Stimulated activated CD8-positive, alpha-beta memory T cell treated with anti-CD3 and anti-CD28 coated beads, Interleukin-12 subunit alpha, Interleukin-12 subunit beta, amount 100 ng/mL, for 24 hours (primary cell): Measurements from ENCODE around the gene WDR27.
"Not testable (repeated sequence)": the region's sequence is repeated elsewhere in the genome, so short reads cannot be mapped to it uniquely, and the experiment has no call there.

ENCODE experiments used
- DNase-seq: peaks from one replicate; pipeline ENCODE4 v3.0.0-alpha.2; 2020; ENCODE audit errors: extremely low read depth

The WDR27 gene

DNA sequence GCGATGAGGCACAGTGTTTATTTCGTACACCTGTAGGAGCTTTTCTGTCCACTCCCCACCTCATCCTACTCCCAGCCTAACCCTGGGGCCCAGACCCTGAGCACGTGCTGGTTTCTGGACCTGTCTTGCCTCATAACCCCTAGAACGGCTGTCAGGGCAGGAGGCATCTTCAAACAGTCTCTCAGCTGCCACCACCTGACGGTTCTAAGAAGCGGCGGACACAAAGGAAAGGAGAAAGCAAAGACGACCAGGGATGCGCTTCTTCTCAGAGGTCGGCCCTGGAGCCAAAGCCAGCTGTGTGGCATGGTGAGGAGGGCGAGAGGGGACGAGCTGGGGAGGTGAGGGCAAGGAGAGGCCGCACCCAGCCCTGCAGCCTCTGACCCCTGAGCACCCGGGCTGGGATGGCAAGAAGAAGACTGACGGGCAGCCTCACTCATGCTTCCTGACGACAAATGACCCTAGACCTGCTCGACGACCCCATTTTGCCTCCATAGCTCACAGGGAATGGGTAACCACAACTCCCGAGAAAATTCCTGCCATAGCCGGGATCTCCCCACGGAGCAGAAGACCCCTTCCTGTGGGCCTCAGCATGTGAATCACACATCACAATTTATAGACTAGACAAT, 62.1 kb downstream of the WDR27 start:
- no peak for DNase-seq

DNA sequence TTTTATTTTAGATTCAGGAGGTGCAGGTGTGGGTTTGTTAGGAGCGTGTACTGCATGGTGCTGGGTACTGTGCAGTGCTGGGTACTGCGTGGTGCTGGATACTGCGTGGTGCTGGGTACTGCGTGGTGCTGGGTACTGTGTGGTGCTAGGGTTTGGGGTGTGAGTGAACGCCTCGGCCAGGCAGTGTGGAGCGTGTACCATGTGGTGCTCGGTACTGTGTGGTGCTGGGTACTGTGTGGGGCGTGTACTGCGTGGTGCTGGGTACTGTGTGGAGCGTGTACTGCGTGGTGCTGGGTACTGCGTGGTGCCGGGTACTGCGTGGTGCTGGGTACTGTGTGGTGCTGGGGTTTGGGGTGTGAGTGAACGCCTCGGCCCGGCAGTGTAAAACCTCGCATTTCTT, 62.9 kb downstream of the WDR27 start:
- no peak for DNase-seq

DNA sequence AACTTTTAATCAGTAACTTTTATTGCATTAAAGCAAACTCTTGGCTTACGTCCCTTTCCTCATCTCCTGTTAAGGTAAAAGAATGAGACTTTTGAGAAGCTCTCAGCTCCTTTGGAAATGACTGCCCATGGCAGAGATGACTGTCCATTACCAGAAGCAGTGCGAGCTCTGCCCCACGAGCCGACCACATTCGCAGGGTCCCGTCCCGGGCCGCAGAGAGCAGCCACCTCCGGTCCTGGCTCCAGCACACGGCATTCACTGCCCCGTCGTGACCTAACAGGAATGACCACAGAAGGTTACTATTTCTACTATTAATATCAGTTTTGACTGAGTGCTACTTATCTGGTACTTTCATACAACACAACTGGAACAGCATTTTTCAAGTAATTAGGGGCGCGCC, 63.4 kb downstream of the WDR27 start:
- no peak for DNase-seq

DNA sequence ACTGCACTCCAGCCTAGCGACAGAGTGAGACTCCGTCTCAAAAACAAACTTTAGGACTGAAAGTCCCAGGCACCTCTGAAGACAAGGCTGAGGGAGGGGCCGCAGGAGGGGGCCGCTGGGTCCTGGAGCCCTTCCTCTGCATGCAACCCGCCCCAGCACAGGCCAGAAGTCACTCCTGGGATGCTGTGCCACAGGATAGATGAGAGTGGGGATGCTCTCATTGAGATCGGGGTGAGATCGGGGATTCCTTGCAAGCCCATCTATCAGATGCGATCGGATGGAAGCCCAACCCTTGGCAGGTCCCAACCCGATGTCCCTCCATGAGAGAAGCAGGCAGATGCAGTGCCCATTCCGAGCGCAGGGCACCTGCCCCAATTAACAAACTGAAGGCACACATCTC, 66.5 kb downstream of the WDR27 start:
- DNase-seq: no peak

DNA sequence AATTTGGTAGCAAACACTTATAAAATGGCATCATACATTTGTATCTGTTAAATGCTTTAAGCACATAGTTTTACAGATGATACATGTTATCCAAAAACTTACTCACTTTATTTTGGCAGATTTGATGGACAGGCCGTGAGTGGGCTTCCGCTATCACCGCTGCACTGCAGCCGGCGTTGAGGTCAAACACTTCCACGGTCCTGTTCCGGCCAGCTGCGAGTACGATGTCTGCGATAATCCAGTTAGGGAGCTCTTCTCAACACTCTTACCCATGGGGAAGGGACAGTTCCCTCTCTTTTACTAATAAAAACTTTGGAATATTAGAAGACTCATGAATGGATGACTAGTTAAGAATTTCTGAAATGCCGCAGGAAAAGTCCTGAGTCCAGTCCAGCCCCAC, 69.0 kb downstream of the WDR27 start:
- no peak for DNase-seq

DNA sequence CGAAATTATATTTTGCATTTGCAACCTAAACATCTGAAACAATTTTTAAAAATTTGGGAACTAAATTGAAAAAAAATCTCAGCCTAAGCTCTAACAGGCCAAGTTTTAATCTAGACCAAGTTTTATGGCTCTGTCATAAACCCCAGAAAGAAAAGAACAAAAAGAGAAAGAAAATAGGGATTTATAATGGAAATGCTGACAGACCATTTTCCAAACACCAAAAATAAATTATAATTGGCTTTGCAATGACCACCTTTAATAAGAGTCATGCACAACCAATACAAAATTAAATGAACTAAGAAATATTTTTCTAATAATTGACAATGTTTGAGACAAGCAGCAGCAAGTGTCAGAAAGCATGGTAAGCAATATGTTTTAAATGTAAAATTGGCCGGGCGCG, 72.6 kb downstream of the WDR27 start:
- no peak for DNase-seq

DNA sequence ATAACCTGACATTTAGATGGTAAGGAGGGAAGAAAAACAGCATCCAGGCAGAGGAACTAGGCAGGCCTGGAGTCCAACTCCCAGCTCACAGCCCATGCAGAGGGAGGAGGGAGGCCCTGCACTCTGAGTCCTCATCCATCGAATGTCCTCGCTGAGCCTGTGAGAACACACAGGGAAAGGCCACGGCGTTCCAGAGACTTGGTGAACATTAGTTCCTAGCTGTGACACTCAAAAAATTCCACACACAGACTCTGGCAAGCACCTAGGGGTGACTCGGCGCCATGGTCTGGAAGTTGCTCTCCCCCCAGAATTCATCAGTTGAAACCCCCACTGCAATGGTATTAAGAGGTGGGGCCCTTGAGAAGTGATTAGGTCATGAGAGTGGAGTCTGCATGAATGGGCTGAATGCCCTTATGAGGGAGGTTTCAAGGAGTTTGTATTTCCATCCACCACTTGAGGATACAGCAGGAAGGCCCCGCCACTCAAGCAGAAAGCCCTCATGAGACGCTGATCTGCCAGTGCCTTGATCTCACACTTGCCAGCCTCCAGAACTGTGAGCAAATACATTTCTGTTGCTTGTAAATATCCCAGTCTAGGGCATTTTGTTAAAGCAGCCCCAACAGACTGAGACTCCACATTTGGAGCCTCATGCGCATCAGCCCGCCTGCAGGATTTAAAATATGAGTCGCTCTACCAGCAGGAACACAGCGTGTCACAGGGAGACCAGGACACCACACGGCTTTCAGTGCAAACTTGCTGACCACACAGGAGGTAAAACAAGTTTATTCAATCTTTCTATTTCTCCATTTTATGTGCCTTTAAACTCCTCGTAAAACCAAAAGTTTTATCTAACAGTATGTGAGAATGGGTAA, 73.9 kb downstream of the WDR27 start:
- DNase-seq: no peak

DNA sequence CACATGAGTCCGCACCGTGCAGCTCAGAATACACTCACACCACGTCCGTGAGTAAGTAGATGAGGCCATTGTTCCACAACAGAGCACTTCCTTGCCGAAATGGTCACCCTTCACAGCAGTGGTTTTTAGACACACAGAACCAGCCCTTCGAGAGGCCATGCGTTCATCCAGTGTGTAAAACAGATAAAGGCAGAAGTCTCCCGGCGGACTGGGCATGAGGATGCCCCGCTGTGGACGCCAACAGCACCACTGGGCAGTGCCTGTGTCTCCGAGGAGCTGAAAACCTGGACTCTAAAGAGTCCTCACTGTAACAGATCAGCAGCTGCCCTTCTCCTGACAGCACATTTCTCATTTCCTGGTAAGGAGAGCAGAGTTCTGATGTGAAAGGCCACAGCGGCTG, 75.2 kb downstream of the WDR27 start:
- no peak for DNase-seq

DNA sequence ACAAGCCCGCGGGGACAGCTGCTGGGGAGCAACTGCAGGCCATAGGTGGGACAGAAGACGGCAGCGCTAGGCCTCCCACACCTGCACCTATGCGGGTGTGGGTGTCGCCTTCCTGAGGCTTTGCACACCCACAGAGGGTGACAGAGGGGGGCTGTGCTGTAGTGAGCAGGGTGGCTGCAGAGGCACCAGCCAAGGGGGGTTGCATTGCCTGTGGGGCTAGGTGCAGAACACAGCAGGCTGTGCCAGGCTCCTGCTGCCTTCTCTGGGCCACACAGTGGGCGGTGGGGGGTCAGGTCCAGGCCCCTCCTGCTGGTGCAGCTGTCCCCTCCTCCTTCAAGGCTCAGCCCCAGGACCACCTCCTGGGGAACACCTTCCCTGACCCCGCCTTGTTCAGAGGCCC, 75.7 kb downstream of the WDR27 start:
- no peak for DNase-seq

DNA sequence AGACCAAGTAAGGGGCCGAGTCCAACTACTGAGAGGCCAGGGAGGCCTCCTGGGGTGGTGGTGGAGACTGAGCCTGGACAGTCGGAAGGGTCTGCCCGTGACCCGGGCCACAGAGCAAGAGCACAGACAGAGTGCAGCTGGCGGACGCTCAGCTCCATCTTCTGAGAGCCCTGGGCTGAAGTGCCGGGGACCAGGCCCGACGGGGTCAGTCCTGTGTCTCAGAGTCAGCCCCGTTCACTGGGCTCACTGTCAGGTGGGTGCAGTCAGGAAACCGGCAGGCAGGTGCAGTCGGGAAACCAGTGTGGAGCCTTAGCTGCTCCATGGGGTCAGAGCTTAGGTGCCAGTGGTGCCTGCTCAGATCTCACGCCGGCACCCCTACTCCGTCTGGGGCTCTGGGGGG, 76.5 kb downstream of the WDR27 start:
- DNase-seq: no peak

DNA sequence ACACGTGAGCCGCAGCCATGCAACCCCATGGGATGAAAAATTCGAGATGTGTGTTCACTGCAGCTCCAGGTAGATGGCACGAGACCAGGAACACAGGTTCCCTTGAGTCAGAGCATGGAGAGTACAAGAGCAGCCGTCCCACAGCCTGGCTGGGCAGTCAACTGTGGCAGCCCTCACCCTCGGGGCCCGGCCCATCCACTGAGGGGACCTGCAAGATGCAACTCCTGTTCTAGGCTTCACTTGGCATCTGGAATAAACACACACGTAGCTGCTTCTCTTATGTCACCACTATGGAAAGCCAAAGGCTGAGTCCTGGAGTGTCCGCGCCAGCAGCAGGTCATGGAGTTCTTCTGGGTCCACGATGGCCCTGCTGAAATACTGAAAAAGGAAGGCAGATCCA, 77.0 kb downstream of the WDR27 start:
- no peak for DNase-seq

DNA sequence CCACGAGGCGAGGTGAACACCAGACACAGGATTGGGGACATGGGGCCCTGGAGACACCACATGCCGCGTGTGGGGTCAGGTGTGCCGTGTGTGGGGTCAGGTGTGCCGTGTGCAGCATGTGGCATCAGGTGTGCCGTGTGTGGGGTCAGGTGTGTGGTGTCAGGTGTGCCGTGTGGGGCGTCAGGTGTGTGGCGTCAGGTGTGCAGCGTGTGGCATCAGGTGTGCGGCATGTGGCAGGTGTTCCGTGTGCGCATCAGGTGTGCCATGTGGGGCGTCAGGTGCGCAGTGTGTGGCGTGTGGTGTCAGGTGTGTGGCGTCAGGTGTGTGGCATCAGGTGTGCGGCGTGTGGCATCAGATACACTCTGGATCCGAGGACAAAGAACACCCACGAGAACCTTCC, 77.9 kb downstream of the WDR27 start:
- DNase-seq: no peak

DNA sequence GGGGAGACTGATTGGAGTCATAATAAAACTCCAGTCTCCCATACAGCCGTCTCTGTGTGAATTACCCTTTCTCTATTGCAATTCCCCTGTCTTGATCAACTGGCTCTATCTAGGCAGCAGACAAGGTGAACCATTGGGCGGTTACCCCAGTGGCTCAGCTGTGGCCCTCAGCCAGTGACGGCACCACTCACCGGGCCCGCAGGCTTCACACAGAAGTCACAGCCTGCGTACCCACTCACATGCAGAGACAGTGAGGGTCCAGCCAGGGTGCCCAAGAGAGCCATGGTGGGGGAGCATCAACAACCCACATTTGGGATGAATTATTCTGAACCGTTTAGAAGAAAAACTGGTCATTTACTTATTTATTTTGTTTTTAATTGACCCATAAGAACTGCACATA, 78.5 kb downstream of the WDR27 start:
- no peak for DNase-seq

DNA sequence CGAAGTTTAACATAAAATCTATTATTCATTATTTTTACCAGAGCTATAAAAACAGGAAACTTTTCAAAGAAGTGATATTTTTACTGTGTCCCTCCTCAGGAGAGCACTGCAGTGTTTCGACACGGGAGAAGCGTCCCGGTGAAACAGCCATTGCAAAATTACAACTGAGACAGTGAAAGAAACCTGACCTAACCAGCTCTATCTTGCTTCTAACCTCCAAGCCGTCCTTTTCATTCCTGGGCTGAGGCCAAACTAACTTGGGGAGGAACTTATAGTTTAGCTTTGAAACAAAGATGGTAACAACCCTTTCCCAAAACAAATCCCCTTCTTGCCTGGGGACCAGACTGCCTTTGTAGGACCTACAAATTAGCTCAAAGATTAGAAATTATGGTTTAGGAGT, 79.2 kb downstream of the WDR27 start:
- no peak for DNase-seq

DNA sequence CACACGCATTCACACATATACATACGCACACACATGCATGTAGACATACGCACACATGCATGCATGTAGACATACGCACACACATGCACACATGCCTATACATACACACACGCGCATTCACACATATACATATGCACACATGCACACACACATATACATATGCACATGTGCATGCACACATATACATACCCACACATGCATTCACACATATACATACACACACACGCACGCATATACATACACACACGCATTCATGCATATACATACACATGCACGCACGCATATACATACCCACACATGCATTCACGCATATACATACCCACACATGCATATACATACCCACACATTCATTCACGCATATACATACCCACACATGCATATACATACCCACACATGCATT, 80.5 kb downstream of the WDR27 start:
- DNase-seq: no peak

DNA sequence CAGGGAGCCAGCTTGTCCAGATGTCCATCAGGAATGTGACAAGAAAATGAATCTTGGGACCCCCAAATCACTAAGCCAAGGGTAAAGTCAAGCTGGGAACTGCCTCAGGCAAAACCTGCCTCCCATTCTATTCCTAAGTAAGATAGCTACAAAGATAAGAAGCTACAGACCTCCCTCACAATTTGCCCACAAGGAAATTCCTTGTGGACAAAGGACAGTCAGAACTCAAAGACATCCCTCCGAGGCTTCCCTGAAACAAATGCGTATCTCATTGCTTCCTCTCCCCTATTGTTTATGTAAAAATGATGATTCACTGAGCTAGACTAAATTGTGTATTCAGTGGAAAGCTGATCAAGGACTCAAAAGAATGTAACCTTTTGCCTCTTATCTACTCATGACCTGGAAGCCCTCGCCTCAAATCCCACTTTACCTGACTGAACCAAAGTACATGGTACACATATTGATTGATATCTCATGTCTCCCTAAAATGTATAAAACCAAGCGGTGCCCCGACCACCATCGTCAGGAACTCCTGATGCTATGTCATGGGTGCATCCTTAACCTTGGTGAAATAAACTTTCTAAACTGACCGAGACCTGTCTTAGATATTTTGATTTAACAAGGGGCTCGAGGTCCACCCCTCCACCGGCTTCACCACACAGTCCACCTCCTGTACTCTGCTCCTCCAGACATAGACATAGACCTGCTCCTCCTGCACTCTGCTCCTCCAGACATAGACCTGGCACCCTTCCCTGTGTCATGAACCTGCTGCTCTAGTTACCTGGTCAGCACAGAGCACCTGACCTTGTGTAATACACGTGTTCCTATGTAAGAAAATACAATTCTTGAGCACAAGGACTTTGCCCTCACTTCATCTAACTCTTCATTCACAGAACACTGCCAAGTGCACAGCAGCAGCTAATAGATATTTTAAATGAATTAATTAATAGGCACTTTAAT, 81.4 kb downstream of the WDR27 start:
- no peak for DNase-seq

DNA sequence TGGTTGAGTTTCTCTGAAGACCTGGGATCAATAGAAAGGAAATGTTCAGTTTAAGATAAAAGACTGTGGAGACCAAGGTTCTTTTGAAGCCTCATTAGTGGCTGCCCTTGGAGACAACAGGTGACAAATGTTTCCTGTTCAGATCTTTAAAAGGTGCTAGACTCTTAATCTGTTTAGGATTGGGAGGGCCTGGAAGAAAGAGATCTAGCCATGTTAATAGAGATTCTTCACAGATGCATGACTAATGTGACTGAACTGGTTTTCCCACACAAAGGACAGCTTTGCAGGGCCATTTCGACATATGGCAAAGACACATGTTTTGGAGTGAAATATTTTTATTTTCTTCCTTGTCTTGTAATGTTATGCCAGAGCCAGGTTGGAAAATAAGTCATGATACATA, 82.2 kb downstream of the WDR27 start:
- DNase-seq: no peak

DNA sequence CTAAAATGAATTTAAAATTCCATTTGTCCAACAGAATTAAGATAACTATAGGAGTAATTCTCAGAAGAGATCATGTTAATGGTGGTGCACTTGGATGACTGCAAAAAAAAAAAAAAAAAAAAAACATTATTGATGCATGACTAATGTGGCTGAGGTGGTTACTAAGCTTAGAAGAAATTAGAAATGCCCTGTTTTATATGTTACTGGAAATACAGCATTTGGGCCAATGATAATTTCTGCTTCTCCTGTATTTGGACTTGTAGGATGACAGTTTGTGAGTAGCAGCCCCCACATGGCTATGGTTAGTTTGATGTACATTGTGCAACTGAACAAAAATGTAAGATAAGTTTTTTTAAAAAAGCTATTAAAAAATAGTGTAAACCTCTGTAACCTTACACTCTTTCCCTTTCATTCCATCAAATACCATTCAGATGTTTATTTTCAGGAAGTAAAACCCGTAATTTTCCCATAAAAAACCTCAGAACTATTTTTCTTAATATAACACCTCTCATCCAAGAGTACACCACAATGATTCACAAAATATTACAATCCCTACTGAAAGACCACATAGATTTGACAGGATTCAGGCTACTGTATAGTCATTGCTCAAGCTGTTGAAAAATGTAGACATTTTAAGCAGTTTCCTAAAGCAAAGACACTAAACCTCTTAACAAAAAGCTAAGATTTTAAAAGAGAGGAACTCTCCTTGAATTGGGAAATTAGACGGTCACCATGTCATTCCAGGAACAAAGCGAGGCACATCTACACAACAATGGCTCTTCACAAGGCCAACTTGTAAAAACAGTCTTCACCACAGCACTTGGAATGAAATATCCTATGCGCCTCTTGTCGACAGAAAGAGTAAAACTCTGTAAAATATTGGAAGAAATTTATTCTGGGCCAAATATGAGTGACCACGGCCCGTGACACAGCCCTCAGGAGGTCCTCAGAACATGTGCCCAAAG, 83.0 kb downstream of the WDR27 start:
- no peak for DNase-seq

DNA sequence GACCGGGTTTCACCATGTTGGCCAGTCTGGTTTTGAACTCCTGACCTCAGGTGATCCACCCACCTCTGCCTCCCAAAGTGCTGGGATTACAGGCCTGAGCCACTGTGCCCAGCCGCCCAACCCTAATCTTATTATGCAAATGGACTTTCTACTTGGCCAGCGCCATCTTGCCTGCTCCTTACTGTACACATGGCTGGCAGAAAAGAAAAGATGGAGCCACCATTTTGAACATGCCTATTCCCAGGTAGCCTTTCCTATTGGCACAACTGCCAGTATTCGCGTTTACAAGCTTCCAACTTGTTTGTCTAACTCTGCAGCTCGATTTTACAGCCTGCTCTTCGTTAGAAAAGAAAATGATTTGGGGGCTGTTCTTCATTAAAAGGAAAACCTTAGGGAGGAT, 84.3 kb downstream of the WDR27 start:
- DNase-seq: no peak

DNA sequence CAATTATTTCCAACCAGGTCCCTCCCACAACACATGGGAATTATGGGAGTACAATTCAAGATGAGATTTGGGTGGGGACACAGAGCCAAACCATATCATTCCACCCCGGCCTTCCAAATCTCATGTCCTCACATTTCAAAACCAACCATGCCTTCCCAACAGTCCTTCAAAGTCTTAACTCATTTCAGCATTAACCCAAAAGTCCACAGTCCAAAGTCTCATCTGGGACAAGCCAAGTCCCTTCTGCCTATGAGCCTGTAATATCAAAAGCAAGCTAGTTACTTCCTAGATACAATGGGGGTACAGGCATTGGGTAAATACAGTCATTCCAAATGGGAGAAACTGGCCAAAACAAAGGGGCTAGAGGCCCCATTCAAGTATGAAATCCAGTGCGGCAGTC, 93.2 kb downstream of the WDR27 start:
- not testable (repeated sequence) for DNase-seq

DNA sequence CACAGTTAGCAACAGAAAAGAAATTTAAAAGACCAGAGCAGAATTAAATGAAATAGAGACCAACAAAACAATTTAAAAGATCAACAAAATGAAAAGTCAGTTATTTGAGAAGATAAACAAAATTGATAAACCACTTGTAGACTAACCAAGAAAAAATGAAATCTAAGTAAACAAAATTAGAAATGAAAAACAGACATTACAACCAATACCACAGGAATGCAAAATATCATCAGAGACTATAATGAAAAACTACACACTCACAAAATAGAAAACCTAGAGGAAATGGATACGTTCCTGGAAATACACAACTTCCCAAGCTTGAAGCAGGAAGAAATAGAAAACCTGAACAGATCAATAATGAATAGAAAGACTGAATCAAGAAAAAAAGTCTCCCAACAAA, 97.8 kb downstream of the WDR27 start:
- no peak for DNase-seq
